AG09309 (cell line): ENCODE measurements around the gene MCM8.
A peak's percentile ranks its signal among the peaks of the same experiment; 100 is the strongest.

ENCODE experiments used
- DNase-seq: peaks from one replicate; pipeline ENCODE4 v3.0.0-alpha.2; 2010; ENCODE audit warnings: low read depth
- H3K4me3 ChIP-seq: 2 replicates; pipeline ENCODE4 v1.5.1; 2011; ENCODE audit warnings: mild to moderate bottlenecking, low read depth, low read length, moderate library complexity; ENCODE audit not compliant: control insufficient read depth
- TF ChIP-seq, protein P1 (sequence below): IDR thresholded peaks from 2 replicates; pipeline ENCODE4 v1.5.1; 2011; ENCODE audit warnings: mild to moderate bottlenecking, low read depth, low read length, inconsistent platforms; ENCODE audit not compliant: insufficient read depth, control insufficient read depth; ENCODE audit errors: missing control alignments

The MCM8 gene

GRCh38 chr20:6006603-6006949 lies 56.1 kb downstream of the MCM8 start:
- no peak for DNase-seq
- TF ChIP-seq, protein P1, sequence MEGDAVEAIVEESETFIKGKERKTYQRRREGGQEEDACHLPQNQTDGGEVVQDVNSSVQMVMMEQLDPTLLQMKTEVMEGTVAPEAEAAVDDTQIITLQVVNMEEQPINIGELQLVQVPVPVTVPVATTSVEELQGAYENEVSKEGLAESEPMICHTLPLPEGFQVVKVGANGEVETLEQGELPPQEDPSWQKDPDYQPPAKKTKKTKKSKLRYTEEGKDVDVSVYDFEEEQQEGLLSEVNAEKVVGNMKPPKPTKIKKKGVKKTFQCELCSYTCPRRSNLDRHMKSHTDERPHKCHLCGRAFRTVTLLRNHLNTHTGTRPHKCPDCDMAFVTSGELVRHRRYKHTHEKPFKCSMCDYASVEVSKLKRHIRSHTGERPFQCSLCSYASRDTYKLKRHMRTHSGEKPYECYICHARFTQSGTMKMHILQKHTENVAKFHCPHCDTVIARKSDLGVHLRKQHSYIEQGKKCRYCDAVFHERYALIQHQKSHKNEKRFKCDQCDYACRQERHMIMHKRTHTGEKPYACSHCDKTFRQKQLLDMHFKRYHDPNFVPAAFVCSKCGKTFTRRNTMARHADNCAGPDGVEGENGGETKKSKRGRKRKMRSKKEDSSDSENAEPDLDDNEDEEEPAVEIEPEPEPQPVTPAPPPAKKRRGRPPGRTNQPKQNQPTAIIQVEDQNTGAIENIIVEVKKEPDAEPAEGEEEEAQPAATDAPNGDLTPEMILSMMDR = no peak
- H3K4me3 ChIP-seq = peak overlapping the region; percentile 73

DNA sequence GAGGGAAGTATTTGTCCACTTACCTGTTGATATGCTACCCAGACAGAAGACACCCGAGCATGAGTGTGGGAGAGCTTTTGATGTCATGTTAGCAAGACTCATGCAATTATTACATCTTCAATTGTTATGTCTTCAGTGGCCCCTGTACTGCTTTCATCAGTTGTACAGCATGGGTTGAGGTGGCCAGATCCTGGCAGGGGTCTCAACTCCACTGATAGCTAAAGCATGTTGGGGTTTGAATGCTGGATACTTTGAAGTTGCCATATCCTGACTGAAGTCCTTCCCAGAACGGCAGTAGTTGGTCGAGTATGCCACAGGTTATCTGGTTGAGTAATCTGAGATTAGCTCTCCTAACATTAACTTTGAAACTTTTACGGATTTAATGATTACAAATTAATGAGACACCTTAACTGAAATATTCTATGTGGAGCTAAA lies 56.7 kb downstream of the MCM8 start:
- H3K4me3 ChIP-seq = peak overlapping the region; percentile 73
- TF ChIP-seq, protein P1 = no peak
- DNase-seq = no peak

DNA sequence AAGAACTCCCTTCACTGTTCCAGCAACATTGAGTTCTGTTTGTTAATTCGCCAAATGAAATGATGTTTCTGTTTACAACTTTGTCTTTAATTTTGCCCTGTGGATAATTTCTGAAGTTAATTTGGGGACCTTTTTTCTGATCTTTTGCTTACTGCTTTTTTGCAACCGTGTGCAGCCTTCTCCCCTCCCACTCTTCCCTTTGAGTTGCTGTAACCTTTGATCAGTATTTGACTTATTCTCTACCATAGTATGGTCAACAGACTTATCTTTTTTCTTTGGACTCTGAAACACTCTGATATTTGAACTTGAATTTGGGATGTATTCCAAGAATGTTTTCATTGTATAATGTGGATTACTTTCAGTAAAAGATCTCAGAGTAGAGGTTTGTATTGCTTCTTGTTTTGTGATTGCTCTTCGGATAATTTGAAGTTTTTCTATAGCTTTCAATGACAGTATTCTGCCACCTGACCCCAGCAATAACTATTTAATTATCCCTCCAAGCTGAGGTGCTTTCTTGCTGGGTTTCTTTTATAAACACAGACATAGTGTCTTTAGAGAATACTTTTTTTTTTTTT lies 57.2 kb downstream of the MCM8 start:
- peak overlapping the region; percentile 73 for H3K4me3 ChIP-seq
- TF ChIP-seq, protein P1 = no peak
- DNase-seq = no peak

- peak; percentile 87 for DNase-seq
These were observed 57.8 kb downstream of the MCM8 start for GRCh38 chr20:6008254-6008653.

GRCh38 chr20:6012179-6012578 lies 61.7 kb downstream of the MCM8 start:
- no peak for DNase-seq
- TF ChIP-seq, protein P1 = no peak
- H3K4me3 ChIP-seq = no peak overlapping the region

More at GRCh38 chr20:6008254-6008653, 57.8 kb downstream of the MCM8 start:
- TF ChIP-seq, protein P1 = no peak
- no peak overlapping the region for H3K4me3 ChIP-seq

- no peak for DNase-seq
- H3K4me3 ChIP-seq = no peak overlapping the region
- TF ChIP-seq, protein P1 = no peak
These were observed 63.6 kb downstream of the MCM8 start for GRCh38 chr20:6014017-6014416.

DNA sequence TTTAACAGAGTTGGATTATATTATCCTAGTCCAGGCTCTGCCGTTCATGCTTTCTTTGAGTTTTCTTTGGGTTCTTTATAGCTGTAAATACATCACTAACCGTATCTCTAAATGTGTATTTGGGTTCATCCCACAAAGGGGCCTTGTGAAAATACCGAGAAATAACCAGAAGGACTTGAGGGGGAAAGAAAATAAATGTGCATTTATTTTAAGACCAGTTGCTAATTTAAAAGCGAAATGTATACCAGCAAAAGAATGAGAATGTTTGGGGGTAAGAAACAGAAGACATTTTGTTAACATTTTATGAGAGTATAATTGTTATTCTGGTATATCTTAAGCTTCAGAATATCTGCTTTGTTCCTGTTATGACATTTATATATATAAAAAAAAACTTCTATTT lies 64.5 kb downstream of the MCM8 start:
- no peak overlapping the region for H3K4me3 ChIP-seq
- DNase-seq = no peak
- TF ChIP-seq, protein P1 = no peak
